SK-N-MC (cell line): ENCODE measurements around the gene RPL18.

Experiments
- DNase-seq: peaks from one replicate; pipeline ENCODE4 v3.0.0-alpha.2; 2011; ENCODE audit warnings: low read depth, low spot score
- H3K27ac ChIP-seq: fragments of 200-600 bp; sonication (generic); 2 replicates; pipeline ENCODE4 v1.5.1; 2016; ENCODE audit warnings: mixed run types
- H3K36me3 ChIP-seq: fragments of 200-600 bp; sonication (generic); 2 replicates; pipeline ENCODE4 v1.6.1; 2017; ENCODE audit warnings: antibody characterized with exemption, low read length, mixed read lengths; ENCODE audit not compliant: insufficient read depth
- H3K4me3 ChIP-seq: fragments of 200-600 bp; sonication (generic); 2 replicates; pipeline ENCODE4 v1.5.1; 2016
- H3K9ac ChIP-seq: fragments of 200-600 bp; sonication (generic); 2 replicates; pipeline ENCODE4 v1.8.0; 2017; ENCODE audit warnings: mixed run types, mixed read lengths; ENCODE audit not compliant: insufficient read length
- H3K9me3 ChIP-seq: fragments of 200-600 bp; sonication (generic); 2 replicates; pipeline ENCODE4 v1.6.1; 2017; ENCODE audit warnings: low read depth, mild to moderate bottlenecking, antibody characterized with exemption, low read length, moderate library complexity, mixed read lengths
- EZH2 ChIP-seq: fragments of 200-600 bp; sonication (generic); IDR thresholded peaks from one replicate; pipeline ENCODE4 v1.6.1; 2017; ENCODE audit warnings: antibody characterized with exemption
- FOXP2 ChIP-seq: optimal IDR thresholded peaks from 2 replicates; pipeline ENCODE3; 2011; ENCODE audit warnings: mild to moderate bottlenecking, moderate library complexity; ENCODE audit not compliant: insufficient read depth; ENCODE audit errors: extremely low read length, control extremely low read depth
- POLR2AphosphoS5 ChIP-seq: IDR thresholded peaks from 2 replicates; pipeline ENCODE4 v1.6.1; 2012; ENCODE audit warnings: mild to moderate bottlenecking, low read depth, low read length, borderline replicate concordance

The RPL18 gene

DNA sequence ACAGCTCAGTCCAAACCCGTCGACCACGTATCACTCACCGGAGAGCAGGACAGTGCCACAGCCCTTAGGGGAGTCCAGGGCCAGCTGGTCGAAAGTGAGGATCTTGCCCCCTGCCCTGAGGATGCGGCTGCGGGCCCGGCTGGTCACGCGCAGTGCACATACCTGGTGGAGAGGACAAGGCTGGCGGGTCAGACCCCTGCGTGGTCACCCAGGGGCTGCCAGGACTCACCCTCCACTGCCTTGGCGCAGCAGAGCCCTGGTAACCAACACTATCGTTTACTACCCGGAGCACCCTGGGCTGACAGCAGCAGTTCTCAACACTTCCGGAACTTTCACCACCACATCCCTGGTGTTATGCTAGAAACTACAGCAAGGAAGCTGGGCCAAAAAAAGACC, 2.9 kb downstream of the RPL18 start:
- H3K36me3 ChIP-seq: peaks cover 38% of the 10 kb centered on the region
- no peaks in the 10 kb centered on the region for H3K9me3 ChIP-seq
- no peak overlapping the region for H3K9ac ChIP-seq
- no peak overlapping the region for H3K4me3 ChIP-seq
- DNase-seq: no peak
- H3K27ac ChIP-seq: no peak overlapping the region
- no peak for TF ChIP-seq POLR2AphosphoS5
- no peak for TF ChIP-seq EZH2
- TF ChIP-seq FOXP2: no peak

DNA sequence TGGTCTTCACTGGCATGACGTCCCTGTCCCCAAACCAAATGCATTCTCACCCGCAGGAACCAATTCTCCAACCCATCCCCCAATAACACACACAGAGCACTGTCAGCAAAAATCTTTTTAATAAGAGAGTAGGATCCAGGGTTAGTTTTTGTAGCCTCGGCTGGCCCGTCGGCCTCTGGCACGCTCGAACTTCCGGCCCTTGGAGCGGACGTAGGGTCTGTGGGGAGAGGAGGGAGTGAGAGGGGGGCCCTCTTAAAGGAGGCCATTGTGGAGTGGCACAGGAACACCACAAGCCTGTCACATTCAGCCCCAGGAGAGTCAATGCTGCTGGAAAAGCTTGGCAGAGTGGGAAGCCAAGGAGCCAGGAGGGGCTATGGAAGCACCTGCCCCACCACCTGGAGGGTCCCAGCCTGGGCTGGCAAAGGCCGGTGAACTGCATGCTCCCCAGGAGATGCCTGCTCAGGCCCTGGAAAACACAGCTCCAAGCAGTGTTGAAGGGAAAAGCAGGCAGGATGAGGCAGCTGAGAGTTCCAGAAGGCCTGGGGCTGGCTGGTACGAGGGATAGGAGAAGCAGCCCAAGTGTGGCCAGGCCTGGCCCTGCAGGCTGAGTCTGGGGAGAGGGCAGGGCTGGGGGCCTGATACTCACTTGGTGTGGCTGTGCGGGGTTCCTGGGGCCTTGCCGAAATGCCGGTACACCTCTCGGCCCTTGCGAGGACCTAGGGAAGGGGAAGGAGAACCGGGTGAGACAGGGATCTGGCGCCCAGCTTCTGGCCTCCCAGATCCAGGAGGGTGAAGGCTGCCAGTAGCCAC, 3.5 kb downstream of the RPL18 start:
- peaks cover 38% of the 10 kb centered on the region for H3K36me3 ChIP-seq
- H3K4me3 ChIP-seq: no peak overlapping the region
- H3K9ac ChIP-seq: no peak overlapping the region
- peak overlapping the region; percentile 2; the same call in 1 of the 2 replicates for H3K27ac ChIP-seq
- no peak for DNase-seq
- H3K9me3 ChIP-seq: no peaks in the 10 kb centered on the region
- TF ChIP-seq EZH2 (no peak), POLR2AphosphoS5 (no peak), FOXP2 (no peak)

DNA sequence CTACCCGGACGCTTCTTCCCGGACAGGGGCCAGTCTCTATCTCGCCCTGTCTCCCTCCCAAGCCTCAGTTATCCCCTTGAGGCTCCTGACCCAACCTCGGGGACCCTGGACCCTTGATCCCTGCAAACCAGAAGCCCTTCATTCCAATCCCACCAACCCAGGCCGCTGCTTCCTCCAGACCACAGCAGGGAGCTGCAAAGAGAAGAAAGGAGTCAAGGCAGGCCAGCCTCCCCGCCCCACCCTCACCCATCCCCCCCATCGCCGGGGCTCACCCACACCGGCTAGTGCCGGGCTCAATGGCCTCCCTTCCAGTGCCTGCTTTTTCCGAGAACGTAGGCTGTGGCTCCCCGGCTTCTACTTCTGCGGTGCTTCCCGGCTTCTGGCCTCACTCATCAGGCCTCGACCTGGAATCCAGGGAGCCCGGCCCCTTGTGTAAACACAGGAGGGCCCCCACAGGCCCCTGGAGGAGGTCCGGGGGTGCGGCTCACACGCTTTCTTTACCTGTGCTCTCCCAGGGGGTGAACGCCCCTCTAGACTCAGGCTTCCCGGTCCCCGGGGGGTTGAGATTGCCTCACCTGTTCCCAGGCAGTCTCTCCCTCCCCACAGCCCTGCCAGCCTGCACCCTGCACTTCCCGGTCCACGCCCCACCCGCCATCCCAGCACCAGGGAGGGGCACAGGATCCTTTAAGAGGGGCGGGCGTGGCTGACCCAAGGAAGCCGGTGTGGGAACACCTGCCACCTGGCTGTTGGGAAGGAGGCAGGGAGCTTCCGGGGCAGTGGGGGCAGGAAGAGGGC, 4.3 kb downstream of the RPL18 start, which contains the start of gene FAM83E:
Gene FAM83E (minus strand): TSS at position 641 of the 795 bp plus-strand sequence. CDS start 1,704 bp downstream, outside the sequence.
- peak within 1 kb of the TSS; percentile 36; the same call in 1 of the 2 replicates for H3K27ac ChIP-seq
- no peak within 1 kb of the TSS for H3K9ac ChIP-seq
- H3K4me3 ChIP-seq: no peak within 1 kb of the TSS
- H3K36me3 ChIP-seq: peaks cover 38% of the 10 kb centered on the region
- no peaks in the 10 kb centered on the region for H3K9me3 ChIP-seq
- DNase-seq: no peak
- TF ChIP-seq EZH2: no peak
- TF ChIP-seq POLR2AphosphoS5: peak; percentile 39; the same call in 1 of the 2 replicates

DNA sequence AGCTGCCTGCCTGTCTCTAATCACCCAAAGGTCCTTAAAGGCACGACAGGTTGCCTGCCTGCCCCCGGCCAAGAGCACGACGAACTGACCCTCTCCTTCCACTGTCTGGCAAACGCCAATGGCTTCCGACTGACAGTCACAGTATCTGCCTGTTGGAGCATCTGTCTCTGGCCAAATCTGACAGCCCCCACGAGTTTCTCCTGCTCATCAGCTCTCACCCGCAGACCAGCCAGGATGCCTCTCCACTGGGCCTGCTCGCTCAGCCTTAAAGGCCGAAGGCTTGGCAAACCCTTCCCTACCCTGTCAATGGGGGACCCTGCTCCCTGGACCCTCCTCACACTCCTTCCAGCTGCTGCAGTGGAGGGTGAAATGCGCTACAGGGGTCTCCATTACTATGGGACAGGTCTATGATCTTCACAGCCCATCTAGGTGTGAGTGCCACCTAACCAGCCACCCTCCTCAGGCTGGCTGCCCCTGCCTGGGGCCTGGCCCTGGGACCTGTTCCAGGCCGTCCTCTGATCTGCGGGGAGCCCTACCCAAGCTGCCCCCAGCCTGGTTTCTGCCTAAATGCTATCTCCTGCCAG, 5.0 kb downstream of the RPL18 start:
- no peak overlapping the region for H3K4me3 ChIP-seq
- H3K36me3 ChIP-seq: peaks cover 38% of the 10 kb centered on the region
- no peaks in the 10 kb centered on the region for H3K9me3 ChIP-seq
- TF ChIP-seq POLR2AphosphoS5 (peak; percentile 50), EZH2 (no peak)
- H3K27ac ChIP-seq: 0 out of 2 replicates have a peak overlapping the region, but pooled peaks have one; percentile 36
- no peak for DNase-seq
- no peak overlapping the region for H3K9ac ChIP-seq

DNA sequence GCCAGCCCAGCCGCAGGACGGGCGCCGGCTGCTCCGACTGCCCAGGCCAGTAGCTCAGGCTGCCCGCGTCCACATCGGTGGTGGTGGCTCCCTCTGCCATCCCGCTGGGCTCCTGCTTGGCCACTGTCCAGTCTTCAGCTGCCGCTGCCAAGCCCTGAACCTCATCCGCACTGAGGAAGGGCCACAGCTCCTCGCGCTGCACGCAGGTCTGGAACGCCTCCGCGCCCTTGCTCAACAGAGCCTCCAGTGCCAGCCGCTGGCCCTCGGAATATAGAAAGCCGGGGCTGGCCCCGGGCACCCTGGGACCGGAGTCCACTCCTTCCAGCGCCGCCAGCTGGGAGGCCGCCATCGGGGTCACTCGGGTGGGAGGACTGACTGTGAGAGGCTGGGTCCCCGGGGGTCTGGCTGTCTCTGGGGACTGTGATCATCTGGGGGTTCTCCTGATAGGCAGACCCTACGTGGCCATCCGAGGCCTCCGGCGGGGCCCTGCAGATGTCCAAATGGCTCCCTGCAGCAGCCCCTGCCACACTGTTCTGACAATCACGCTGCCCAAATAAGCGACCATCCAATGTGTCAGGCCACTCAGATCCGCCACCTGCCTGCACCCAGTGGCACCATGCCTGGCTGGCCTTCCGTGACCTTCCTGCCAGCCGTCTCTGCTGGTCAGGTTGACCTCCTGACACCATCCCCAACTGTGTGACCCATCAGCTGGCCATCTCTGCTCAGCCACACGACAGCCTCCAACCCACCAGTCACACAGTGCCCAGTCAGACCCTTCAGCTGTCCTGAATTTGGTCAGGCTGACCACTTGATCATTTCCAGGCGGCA, 5.7 kb downstream of the RPL18 start:
- Histone ChIP-seq H3K36me3 (peaks cover 35% of the 10 kb centered on the region), H3K27ac (no peak overlapping the region), H3K9me3 (no peaks in the 10 kb centered on the region), H3K9ac (no peak overlapping the region), H3K4me3 (no peak overlapping the region)
- TF ChIP-seq FOXP2 (no peak), POLR2AphosphoS5 (no peak), EZH2 (no peak)
- DNase-seq: no peak

DNA sequence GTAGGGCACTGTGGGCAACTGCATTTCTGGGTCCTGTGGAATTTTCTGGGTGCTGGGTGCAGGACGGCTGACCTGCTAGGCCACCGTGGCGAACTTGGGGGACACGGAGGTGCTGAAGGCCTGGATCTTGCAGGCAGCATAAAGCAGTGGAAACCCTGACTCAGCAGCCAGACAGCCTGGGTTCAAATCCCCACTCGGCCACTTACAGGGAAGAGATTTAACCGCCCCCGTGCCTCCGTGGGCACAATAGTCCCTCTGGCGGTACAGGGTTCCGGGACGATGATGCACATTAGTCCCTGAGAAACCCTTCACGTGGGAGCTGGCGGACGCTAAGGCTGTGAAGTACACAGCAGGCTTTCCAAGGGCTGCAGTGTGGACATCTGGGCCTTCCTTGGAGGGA, 7.1 kb downstream of the RPL18 start:
- Histone ChIP-seq H3K9ac (no peak overlapping the region), H3K4me3 (no peak overlapping the region), H3K27ac (no peak overlapping the region; the same call in 1 of the 2 replicates), H3K9me3 (no peaks in the 10 kb centered on the region), H3K36me3 (peaks cover 21% of the 10 kb centered on the region)
- no peak for TF ChIP-seq POLR2AphosphoS5
- no peak for TF ChIP-seq EZH2
- no peak for TF ChIP-seq FOXP2
- DNase-seq: no peak

DNA sequence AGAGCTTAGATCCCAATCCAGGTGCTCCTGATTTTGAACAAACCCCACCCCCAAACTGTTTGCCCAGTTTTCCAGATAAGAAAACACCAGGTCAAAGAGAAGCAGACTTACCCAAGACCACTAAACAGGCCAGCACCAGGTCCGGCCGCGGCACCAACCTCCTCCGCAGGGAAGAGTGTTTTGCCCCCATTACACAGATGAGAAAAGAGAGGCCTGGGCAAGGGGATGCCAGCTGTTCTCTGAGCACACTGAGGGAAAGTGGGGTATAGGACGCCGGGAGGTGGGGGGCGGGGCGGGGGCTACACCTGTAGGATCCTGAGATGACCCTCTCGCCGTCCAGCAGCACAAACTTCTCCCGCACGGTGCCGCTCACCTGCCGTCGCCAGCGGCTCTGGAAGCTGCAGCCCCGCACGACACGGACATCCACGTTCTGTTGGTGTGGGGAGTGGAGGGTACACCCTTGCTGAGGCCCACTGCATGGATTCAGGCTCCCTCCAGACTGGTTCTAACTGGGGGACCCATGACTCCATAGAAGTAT, 9.3 kb downstream of the RPL18 start:
- DNase-seq: no peak
- H3K4me3 ChIP-seq: no peak overlapping the region
- TF ChIP-seq POLR2AphosphoS5 (no peak), FOXP2 (no peak), EZH2 (no peak)
- H3K27ac ChIP-seq: no peak overlapping the region
- H3K36me3 ChIP-seq: no peaks in the 10 kb centered on the region
- H3K9ac ChIP-seq: no peak overlapping the region
- H3K9me3 ChIP-seq: no peaks in the 10 kb centered on the region

DNA sequence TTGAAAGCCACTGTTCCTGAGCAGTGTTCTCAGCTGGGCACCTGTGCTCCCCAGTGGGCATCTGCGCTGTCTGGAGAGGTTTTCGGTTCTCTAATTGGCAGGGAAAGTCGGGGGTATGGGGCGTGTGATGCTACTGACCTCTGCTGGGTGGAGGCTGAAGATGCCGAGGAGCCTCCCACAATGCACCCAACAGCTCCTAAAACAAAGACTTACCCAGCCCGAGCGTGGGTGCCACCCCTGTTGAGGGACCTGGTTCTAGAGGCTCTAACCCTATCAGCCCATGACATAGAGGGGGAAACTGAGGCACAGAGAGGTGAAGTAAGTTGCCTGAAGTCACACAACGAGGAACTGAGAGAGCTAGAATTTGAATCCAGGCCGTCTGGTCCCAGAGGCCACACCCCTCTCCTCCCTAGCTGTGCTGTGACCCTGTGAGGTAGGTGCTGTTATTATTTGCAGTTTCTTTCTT, 10.1 kb downstream of the RPL18 start:
- no peaks in the 10 kb centered on the region for H3K9me3 ChIP-seq
- no peak for DNase-seq
- H3K27ac ChIP-seq: no peak overlapping the region
- TF ChIP-seq POLR2AphosphoS5: no peak
- TF ChIP-seq EZH2: no peak
- TF ChIP-seq FOXP2: no peak
- no peak overlapping the region for H3K4me3 ChIP-seq
- no peaks in the 10 kb centered on the region for H3K36me3 ChIP-seq
- no peak overlapping the region for H3K9ac ChIP-seq
